Astrocyte (in vitro differentiated cells and primary cell): ENCODE measurements around the gene DHRS3. TPM values are rescaled to one million over a fixed set of nuclear protein-coding genes. Genes with fewer than 3 reads are reported as not detected.

Source experiments
- DNase-seq: peaks from one replicate; pipeline ENCODE4 v3.0.0-alpha.2; 2010; ENCODE audit warnings: low read depth
- FAIRE-seq: peaks from 2 replicates; lab custom pipeline; 2011; peaks lifted over from hg19 to GRCh38; lab: Jason Lieb, UNC
- H2AFZ ChIP-seq: 2 replicates; pipeline ENCODE4 v1.6.0; 2012; ENCODE audit warnings: low read depth, low read length, inconsistent platforms
- H3K27ac ChIP-seq: 2 replicates; pipeline ENCODE4 v1.5.1; 2011; ENCODE audit warnings: low read depth, low read length, inconsistent platforms
- H3K27me3 ChIP-seq: 2 replicates; pipeline ENCODE4 v1.6.0; 2011; ENCODE audit warnings: low read length, inconsistent platforms; ENCODE audit not compliant: insufficient read depth
- H3K36me3 ChIP-seq: 2 replicates; pipeline ENCODE4 v1.5.1; 2011; ENCODE audit warnings: low read length, inconsistent platforms; ENCODE audit not compliant: insufficient read depth
- H3K4me1 ChIP-seq: 2 replicates; pipeline ENCODE4 v1.5.1; 2011; ENCODE audit warnings: low read length, inconsistent platforms; ENCODE audit not compliant: insufficient read depth
- H3K4me2 ChIP-seq: 2 replicates; pipeline ENCODE4 v1.6.0; 2012; ENCODE audit warnings: low read length, inconsistent platforms
- H3K4me3 ChIP-seq: 2 replicates; pipeline ENCODE4 v1.5.1; 2011; ENCODE audit warnings: low read depth, mild to moderate bottlenecking, low read length, inconsistent platforms; ENCODE audit not compliant: insufficient read depth
- H3K79me2 ChIP-seq: 2 replicates; pipeline ENCODE4 v1.6.0; 2012; ENCODE audit warnings: mild to moderate bottlenecking, low read length, inconsistent platforms; ENCODE audit not compliant: insufficient read depth
- H3K9ac ChIP-seq: 2 replicates; pipeline ENCODE4 v1.6.0; 2012; ENCODE audit warnings: mild to moderate bottlenecking, low read length, inconsistent platforms
- H3K9me3 ChIP-seq: 2 replicates; pipeline ENCODE4 v1.5.1; 2012; ENCODE audit warnings: low read depth, mild to moderate bottlenecking, low read length, inconsistent platforms; ENCODE audit not compliant: insufficient read depth
- H4K20me1 ChIP-seq: 2 replicates; pipeline ENCODE4 v1.6.0; 2012; ENCODE audit warnings: low read length, inconsistent platforms; ENCODE audit not compliant: insufficient read depth
- H3K27ac Mint-ChIP-seq: one replicate; pipeline ENCODE4 v1.8.0; 2021; ENCODE audit warnings: mild to moderate bottlenecking, mixed read lengths; ENCODE audit not compliant: unreplicated experiment
- H3K27me3 Mint-ChIP-seq: one replicate; pipeline ENCODE4 v1.8.0; 2021; ENCODE audit warnings: low read depth, mixed read lengths; ENCODE audit not compliant: unreplicated experiment
- H3K36me3 Mint-ChIP-seq: one replicate; pipeline ENCODE4 v1.8.0; 2021; ENCODE audit warnings: low read depth, mixed read lengths; ENCODE audit not compliant: unreplicated experiment
- H3K4me1 Mint-ChIP-seq: one replicate; pipeline ENCODE4 v1.8.0; 2021; ENCODE audit warnings: low read depth, mixed read lengths; ENCODE audit not compliant: unreplicated experiment
- H3K4me3 Mint-ChIP-seq: one replicate; pipeline ENCODE4 v1.8.0; 2021; ENCODE audit warnings: mild to moderate bottlenecking, moderate library complexity, mixed read lengths; ENCODE audit not compliant: unreplicated experiment
- H3K9me3 Mint-ChIP-seq: one replicate; pipeline ENCODE4 v1.8.0; 2021; ENCODE audit warnings: mild to moderate bottlenecking, mixed read lengths; ENCODE audit not compliant: unreplicated experiment
- EZH2 ChIP-seq: IDR thresholded peaks from 2 replicates; pipeline ENCODE4 v1.6.1; 2012; ENCODE audit warnings: mild to moderate bottlenecking, low read length, inconsistent platforms; ENCODE audit not compliant: insufficient read depth
- total RNA-seq: library from RNA; stranded (reverse); gene quantifications from 2 replicates; pipeline ENCODE4 v1.2.1, GENCODE V29; 2021
- TF ChIP-seq, protein P1 (sequence below): IDR thresholded peaks from 2 replicates; pipeline ENCODE4 v1.5.1; 2011; ENCODE audit warnings: low read depth, mild to moderate bottlenecking, inconsistent platforms, low read length, moderate library complexity; ENCODE audit not compliant: insufficient read depth

DHRS3 gene
- total RNA-seq, 1 donor from 2014 or later, result 3.4 TPM

DNA sequence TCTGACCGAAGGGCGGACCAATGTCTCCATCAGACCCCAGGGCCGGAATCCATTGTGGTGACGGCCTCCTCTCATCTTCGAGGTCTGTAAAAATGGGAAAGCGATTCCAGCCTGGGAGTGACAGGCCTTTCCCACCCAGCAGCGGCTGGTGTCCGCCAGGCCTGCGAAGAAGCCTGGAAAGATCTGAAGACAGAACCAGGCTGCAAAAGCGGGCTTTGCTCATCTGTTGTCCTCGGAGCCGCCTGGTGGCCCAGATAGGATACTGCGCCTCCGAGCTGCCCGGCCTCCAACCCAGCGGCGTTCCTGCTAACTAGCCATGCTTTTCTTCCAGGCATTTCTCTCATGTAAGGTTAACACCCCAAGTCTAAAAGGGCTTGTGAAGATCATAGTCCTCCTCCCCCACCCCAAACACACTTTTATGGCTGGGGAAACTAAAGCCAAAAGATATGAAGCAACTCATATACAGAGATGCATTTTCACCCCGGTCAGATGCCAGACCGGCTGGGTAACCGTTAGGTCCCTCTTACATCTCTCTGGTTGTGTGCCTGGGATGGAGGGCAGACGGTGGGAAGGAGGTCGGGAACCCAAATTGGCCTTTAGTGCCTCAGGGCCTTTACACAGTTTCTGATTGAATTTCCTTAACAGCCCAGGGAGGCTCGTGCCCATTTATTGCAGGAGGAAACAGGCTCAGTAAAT is 1.9 kb upstream of the DHRS3 start:
- peaks cover 4% of the 10 kb centered on the region for H4K20me1 ChIP-seq
- H3K4me1 ChIP-seq, result peaks cover 33% of the 10 kb centered on the region
- Mint-ChIP-seq H3K27me3 (peaks cover 26% of the 10 kb centered on the region), H3K4me3 (peak overlapping the region; percentile 54), H3K9me3 (no peaks in the 10 kb centered on the region), H3K27ac (no peak overlapping the region), H3K4me1 (peaks cover 27% of the 10 kb centered on the region), H3K36me3 (no peaks in the 10 kb centered on the region)
- H3K9me3 ChIP-seq, result no peaks in the 10 kb centered on the region
- FAIRE-seq (no peak), DNase-seq (peak; percentile 69)
- peaks cover 26% of the 10 kb centered on the region for H3K79me2 ChIP-seq
- peak overlapping the region; percentile 87 for H3K9ac ChIP-seq
- no peak overlapping the region for H2AFZ ChIP-seq
- TF ChIP-seq EZH2, result no peak
- TF ChIP-seq, protein P1, sequence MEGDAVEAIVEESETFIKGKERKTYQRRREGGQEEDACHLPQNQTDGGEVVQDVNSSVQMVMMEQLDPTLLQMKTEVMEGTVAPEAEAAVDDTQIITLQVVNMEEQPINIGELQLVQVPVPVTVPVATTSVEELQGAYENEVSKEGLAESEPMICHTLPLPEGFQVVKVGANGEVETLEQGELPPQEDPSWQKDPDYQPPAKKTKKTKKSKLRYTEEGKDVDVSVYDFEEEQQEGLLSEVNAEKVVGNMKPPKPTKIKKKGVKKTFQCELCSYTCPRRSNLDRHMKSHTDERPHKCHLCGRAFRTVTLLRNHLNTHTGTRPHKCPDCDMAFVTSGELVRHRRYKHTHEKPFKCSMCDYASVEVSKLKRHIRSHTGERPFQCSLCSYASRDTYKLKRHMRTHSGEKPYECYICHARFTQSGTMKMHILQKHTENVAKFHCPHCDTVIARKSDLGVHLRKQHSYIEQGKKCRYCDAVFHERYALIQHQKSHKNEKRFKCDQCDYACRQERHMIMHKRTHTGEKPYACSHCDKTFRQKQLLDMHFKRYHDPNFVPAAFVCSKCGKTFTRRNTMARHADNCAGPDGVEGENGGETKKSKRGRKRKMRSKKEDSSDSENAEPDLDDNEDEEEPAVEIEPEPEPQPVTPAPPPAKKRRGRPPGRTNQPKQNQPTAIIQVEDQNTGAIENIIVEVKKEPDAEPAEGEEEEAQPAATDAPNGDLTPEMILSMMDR, result peak; percentile 96
- peaks cover 5% of the 10 kb centered on the region for H3K27me3 ChIP-seq
- peak overlapping the region; percentile 74 for H3K4me3 ChIP-seq
- no peaks in the 10 kb centered on the region for H3K36me3 ChIP-seq
- H3K27ac ChIP-seq, result no peak overlapping the region
- peak overlapping the region; percentile 95 for H3K4me2 ChIP-seq

DNA sequence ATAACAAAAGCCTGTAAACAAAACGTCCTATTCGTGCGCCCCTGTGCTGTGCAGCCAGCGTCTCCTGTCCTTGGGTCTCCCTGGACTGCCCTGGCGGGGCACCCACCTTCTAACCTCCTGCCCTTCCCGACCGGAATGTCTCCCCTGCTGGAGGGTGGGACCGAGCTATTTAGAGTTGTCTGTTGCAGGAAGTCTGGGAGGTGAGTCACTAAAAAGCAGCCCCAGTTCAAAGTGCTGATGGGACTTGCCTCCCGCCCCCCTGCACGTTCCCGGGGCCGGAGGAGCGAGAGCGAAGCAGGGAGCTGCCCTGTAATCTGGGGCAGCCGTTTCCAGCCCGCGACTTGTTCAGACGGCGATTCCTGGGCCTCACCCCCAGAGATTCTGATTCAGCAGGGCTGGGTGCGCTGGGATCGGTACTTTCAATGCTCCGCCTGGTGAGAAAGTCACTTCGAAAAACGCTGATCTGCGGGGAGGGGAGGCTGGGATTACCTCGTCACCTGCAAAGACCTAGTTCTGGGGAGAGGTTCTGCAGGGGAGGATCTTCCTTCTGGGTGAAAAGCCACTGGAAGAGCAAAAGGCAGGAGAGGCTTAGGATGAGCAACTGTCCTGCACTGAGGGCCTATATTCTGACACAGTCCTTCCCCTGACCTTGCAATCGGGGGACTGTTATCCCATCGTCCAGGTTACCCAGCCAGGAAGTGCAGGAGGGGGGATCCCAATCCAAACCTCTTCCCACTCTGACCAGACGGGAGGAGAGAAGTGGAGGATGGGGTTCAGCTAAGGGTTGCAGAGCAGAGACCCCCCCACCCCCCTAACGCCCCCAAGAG is 1.2 kb upstream of the DHRS3 start:
- TF ChIP-seq EZH2, result no peak
- TF ChIP-seq, protein P1, result no peak
- peaks cover 5% of the 10 kb centered on the region for H3K27me3 ChIP-seq
- no peaks in the 10 kb centered on the region for H3K9me3 ChIP-seq
- Mint-ChIP-seq H3K4me3 (peak overlapping the region; percentile 95), H3K9me3 (no peaks in the 10 kb centered on the region), H3K4me1 (peaks cover 27% of the 10 kb centered on the region), H3K27me3 (peaks cover 26% of the 10 kb centered on the region), H3K27ac (peak overlapping the region; percentile 87), H3K36me3 (no peaks in the 10 kb centered on the region)
- peak overlapping the region; percentile 95 for H3K4me2 ChIP-seq
- DNase-seq, result peak; percentile 86
- FAIRE-seq, result no peak
- H3K36me3 ChIP-seq, result no peaks in the 10 kb centered on the region
- H4K20me1 ChIP-seq, result peaks cover 12% of the 10 kb centered on the region
- H3K9ac ChIP-seq, result peak overlapping the region; percentile 87
- no peak overlapping the region for H2AFZ ChIP-seq
- H3K27ac ChIP-seq, result peak overlapping the region; percentile 68
- peak overlapping the region; percentile 74 for H3K4me3 ChIP-seq
- H3K4me1 ChIP-seq, result peaks cover 36% of the 10 kb centered on the region
- H3K79me2 ChIP-seq, result peaks cover 34% of the 10 kb centered on the region
